Hepatocyte (in vitro differentiated cells): ENCODE measurements around the gene CLEC16A. TPM values are rescaled to one million over a fixed set of nuclear protein-coding genes. Genes with fewer than 3 reads are reported as not detected.

Experiments
- DNase-seq: peaks from one replicate; pipeline ENCODE4 v3.0.0-alpha.2; 2016; ENCODE audit warnings: low spot score
- H2AFZ ChIP-seq: fragments of 200-600 bp; sonication (generic); 2 replicates; pipeline ENCODE4 v1.6.0; 2016; ENCODE audit warnings: antibody characterized with exemption, mild to moderate bottlenecking
- H3K27ac ChIP-seq: fragments of 200-600 bp; sonication (generic); 2 replicates; pipeline ENCODE4 v1.5.1; 2016; ENCODE audit warnings: mild to moderate bottlenecking
- H3K27me3 ChIP-seq: fragments of 200-600 bp; sonication (generic); 2 replicates; pipeline ENCODE4 v1.6.1; 2016
- H3K36me3 ChIP-seq: fragments of 200-600 bp; sonication (generic); replicated peaks from 2 replicates; pipeline ENCODE4 v1.5.1; 2016; ENCODE audit warnings: low read depth; ENCODE audit not compliant: insufficient read depth
- H3K4me1 ChIP-seq: fragments of 200-600 bp; sonication (generic); 2 replicates; pipeline ENCODE4 v1.5.1; 2016; ENCODE audit warnings: mild to moderate bottlenecking, moderate library complexity; ENCODE audit not compliant: insufficient read depth
- H3K4me2 ChIP-seq: fragments of 200-600 bp; sonication (generic); 2 replicates; pipeline ENCODE4 v1.6.0; 2016
- H3K4me3 ChIP-seq: fragments of 200-600 bp; sonication (generic); 2 replicates; pipeline ENCODE4 v1.5.1; 2016; ENCODE audit warnings: mild to moderate bottlenecking
- H3K79me2 ChIP-seq: fragments of 200-600 bp; sonication (generic); 2 replicates; pipeline ENCODE4 v1.6.0; 2017; ENCODE audit warnings: mild to moderate bottlenecking
- H3K9me2 ChIP-seq: fragments of 200-600 bp; sonication (generic); replicated peaks from 2 replicates; pipeline ENCODE4 v1.6.0; 2017; ENCODE audit warnings: mild to moderate bottlenecking; ENCODE audit not compliant: insufficient read depth
- H3K9me3 ChIP-seq: fragments of 200-600 bp; sonication (generic); 2 replicates; pipeline ENCODE4 v1.5.1; 2016; ENCODE audit warnings: low read depth, mild to moderate bottlenecking
- H4K20me1 ChIP-seq: fragments of 200-600 bp; sonication (generic); 2 replicates; pipeline ENCODE4 v1.6.0; 2016; ENCODE audit warnings: mild to moderate bottlenecking; ENCODE audit not compliant: insufficient read depth, poor library complexity, severe bottlenecking
- CTCF ChIP-seq: fragments of 200-600 bp; sonication (generic); IDR thresholded peaks from 2 replicates; pipeline ENCODE4 v1.5.1; 2016; ENCODE audit warnings: antibody characterized with exemption, mild to moderate bottlenecking; ENCODE audit not compliant: poor library complexity
- EZH2 ChIP-seq: fragments of 200-600 bp; sonication (generic); IDR thresholded peaks from 2 replicates; pipeline ENCODE4 v1.6.1; 2016; ENCODE audit warnings: antibody characterized with exemption, mild to moderate bottlenecking, borderline replicate concordance
- EZH2phosphoT487 ChIP-seq: fragments of 200-600 bp; sonication (generic); IDR thresholded peaks from one replicate; pipeline ENCODE4 v1.6.1; 2018; ENCODE audit warnings: antibody characterized with exemption, mild to moderate bottlenecking, low read depth, moderate library complexity; ENCODE audit not compliant: unreplicated experiment, severe bottlenecking
- WGBS: methylation state at CpG from one replicate; pipeline ENCODE4 v1.1.6; 2016; ENCODE audit warnings: low lambda C conversion rate; ENCODE audit errors: missing lambda C conversion rate; 5-methylcytosine and 5-hydroxymethylcytosine counted together
- polyA plus RNA-seq: library from polyadenylated mRNA; unstranded; fragments of >200 nt; fragmentation: Nextera tagmentation; extraction: Ambion mirVana; gene quantifications from 2 replicates; pipeline ENCODE4 v1.2.1, GENCODE V29; 2016
- total RNA-seq: library from RNA; depleted of rRNA; stranded (reverse); fragments of >200 nt; gene quantifications from 2 replicates; pipeline ENCODE4 v1.2.3, GENCODE V29; 2014

The CLEC16A gene
- total and polyA plus RNA-seq, 2 experiments from 2014 or later: 22.3 to 22.6 TPM

- H3K4me1 ChIP-seq: peaks cover 41% of the 10 kb centered on the region
- DNase-seq: no peak
- H4K20me1 ChIP-seq: no peaks in the 10 kb centered on the region
- H3K9me2 ChIP-seq: no peaks in the 10 kb centered on the region
- H3K27me3 ChIP-seq: no peaks in the 10 kb centered on the region
- TF ChIP-seq EZH2phosphoT487 (no peak), EZH2 (no peak), CTCF (no peak)
- WGBS: 95% methylated on average over 4 of the region's 4 CpGs
- no peaks in the 10 kb centered on the region for H3K9me3 ChIP-seq
- no peak overlapping the region for H3K4me2 ChIP-seq
- H3K4me3 ChIP-seq: no peak overlapping the region
- no peak overlapping the region for H2AFZ ChIP-seq
- no peaks in the 10 kb centered on the region for H3K36me3 ChIP-seq
- H3K27ac ChIP-seq: no peak overlapping the region
- no peaks in the 10 kb centered on the region for H3K79me2 ChIP-seq
Measured at GRCh38 chr16:11095935-11096334, 151.6 kb downstream of the CLEC16A start.

GRCh38 chr16:11097094-11097786 is 152.9 kb downstream of the CLEC16A start:
- TF ChIP-seq EZH2 (no peak), CTCF (no peak), EZH2phosphoT487 (no peak)
- no peak overlapping the region for H3K27ac ChIP-seq
- H3K4me3 ChIP-seq: no peak overlapping the region
- H4K20me1 ChIP-seq: no peaks in the 10 kb centered on the region
- peaks cover 48% of the 10 kb centered on the region for H3K4me1 ChIP-seq
- no peaks in the 10 kb centered on the region for H3K9me2 ChIP-seq
- no peaks in the 10 kb centered on the region for H3K27me3 ChIP-seq
- H3K4me2 ChIP-seq: no peak overlapping the region
- 70% methylated on average over 8 of the region's 8 CpGs for WGBS
- H3K79me2 ChIP-seq: no peaks in the 10 kb centered on the region
- no peaks in the 10 kb centered on the region for H3K9me3 ChIP-seq
- no peak overlapping the region for H2AFZ ChIP-seq
- DNase-seq: no peak
- H3K36me3 ChIP-seq: no peaks in the 10 kb centered on the region

GRCh38 chr16:11097787-11098167 is 153.4 kb downstream of the CLEC16A start:
- H3K4me3 ChIP-seq: no peak overlapping the region
- H3K36me3 ChIP-seq: no peaks in the 10 kb centered on the region
- H3K9me3 ChIP-seq: no peaks in the 10 kb centered on the region
- no peak overlapping the region for H3K27ac ChIP-seq
- WGBS: 99% methylated on average over 6 of the region's 6 CpGs
- H3K27me3 ChIP-seq: no peaks in the 10 kb centered on the region
- H3K4me1 ChIP-seq: peaks cover 53% of the 10 kb centered on the region
- no peak for DNase-seq
- no peaks in the 10 kb centered on the region for H3K79me2 ChIP-seq
- H2AFZ ChIP-seq: no peak overlapping the region
- no peak overlapping the region for H3K4me2 ChIP-seq
- H4K20me1 ChIP-seq: no peaks in the 10 kb centered on the region
- no peaks in the 10 kb centered on the region for H3K9me2 ChIP-seq
- TF ChIP-seq EZH2phosphoT487 (no peak), EZH2 (no peak), CTCF (no peak)
